SJCRH30 (cell line): ENCODE data around the gene F2RL1. TPM values are rescaled to one million over a fixed set of nuclear protein-coding genes. Genes with fewer than 3 reads are reported as not detected.
"Not testable (repeated sequence)": the region's sequence is repeated elsewhere in the genome, so short reads cannot be mapped to it uniquely, and the experiment has no call there.

Source experiments
- DNase-seq, 2 experiments: peaks; one replicate each; pipeline ENCODE4 v3.0.0-alpha.2; 2015 to 2020
- H3K27ac ChIP-seq: fragments of 250-450 bp; sonication (Bioruptor Pico); 2 replicates; pipeline ENCODE4 v1.5.1; 2020; ENCODE audit warnings: mild to moderate bottlenecking, moderate library complexity
- H3K27me3 ChIP-seq: fragments of 250-450 bp; sonication (Bioruptor Pico); 2 replicates; pipeline ENCODE4 v1.5.1; 2020; ENCODE audit warnings: mild to moderate bottlenecking, moderate library complexity
- H3K36me3 ChIP-seq: fragments of 250-450 bp; sonication (Bioruptor Pico); 2 replicates; pipeline ENCODE4 v1.5.1; 2020; ENCODE audit warnings: mild to moderate bottlenecking, moderate library complexity
- H3K4me1 ChIP-seq: fragments of 250-450 bp; sonication (Bioruptor Pico); 2 replicates; pipeline ENCODE4 v1.5.1; 2020; ENCODE audit warnings: mild to moderate bottlenecking, moderate library complexity
- H3K4me3 ChIP-seq: fragments of 250-450 bp; sonication (Bioruptor Pico); 2 replicates; pipeline ENCODE4 v1.5.1; 2020; ENCODE audit warnings: mild to moderate bottlenecking, moderate library complexity
- H3K9me3 ChIP-seq: fragments of 250-450 bp; sonication (Bioruptor Pico); replicated peaks from 2 replicates; pipeline ENCODE4 v1.5.1; 2020; ENCODE audit warnings: mild to moderate bottlenecking, moderate library complexity
- total RNA-seq: library from RNA; depleted of rRNA; stranded (reverse); fragments of >200 nt; shearing (Covaris generic); gene quantifications from 2 replicates; pipeline ENCODE4 v1.2.3, GENCODE V29; 2014

Gene F2RL1
- total RNA-seq, 1 experiment from 2014 or later, result 0.02 TPM

- Histone ChIP-seq H3K27me3 (no peaks in the 10 kb centered on the region), H3K4me3 (no peak overlapping the region), H3K4me1 (no peaks in the 10 kb centered on the region), H3K9me3 (no peaks in the 10 kb centered on the region; the same call in 1 of the 2 replicates), H3K27ac (no peak overlapping the region), H3K36me3 (no peaks in the 10 kb centered on the region)
- no peak for DNase-seq
These were observed 2.6 kb upstream of the F2RL1 start for GRCh38 chr5:76816110-76816831.

DNA sequence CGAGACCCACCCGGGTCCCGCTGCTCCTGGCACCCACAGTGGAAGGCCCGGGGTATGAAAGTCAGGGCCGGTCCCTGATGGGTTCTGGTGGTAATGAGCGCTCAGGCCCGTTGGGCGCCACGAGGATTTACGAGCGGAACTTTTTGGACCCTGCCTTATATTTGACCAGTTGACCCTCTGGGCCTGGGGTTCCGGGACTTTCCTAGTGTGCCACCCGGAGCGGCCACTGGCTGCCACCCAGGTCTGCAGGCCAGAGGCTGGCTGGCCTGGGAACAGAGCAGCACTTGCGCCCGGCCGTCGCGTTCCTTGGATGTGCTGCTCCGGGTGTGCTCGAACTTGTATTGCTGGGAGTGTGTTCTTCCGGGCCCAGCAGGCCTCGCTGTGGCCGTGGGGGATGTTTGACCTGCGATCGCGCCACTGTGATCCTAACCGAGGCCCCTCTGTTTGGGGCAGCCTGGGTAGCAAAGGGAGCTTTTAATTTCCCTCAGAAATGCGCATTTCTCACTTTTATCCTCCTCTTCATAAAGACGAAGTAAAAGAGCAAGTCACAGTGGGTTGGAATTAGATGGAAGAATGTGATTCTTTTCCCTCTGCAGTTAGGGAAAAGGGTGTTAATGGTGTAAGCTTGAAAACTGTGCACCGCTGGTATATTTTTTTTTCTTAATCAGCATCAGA is 1.2 kb downstream of the F2RL1 start:
- Histone ChIP-seq H3K27ac (no peak overlapping the region), H3K4me1 (no peaks in the 10 kb centered on the region), H3K9me3 (no peaks in the 10 kb centered on the region), H3K4me3 (no peak overlapping the region), H3K27me3 (no peaks in the 10 kb centered on the region), H3K36me3 (no peaks in the 10 kb centered on the region)
- DNase-seq, result no peak

- Histone ChIP-seq H3K27me3 (no peaks in the 10 kb centered on the region), H3K9me3 (no peaks in the 10 kb centered on the region), H3K36me3 (no peaks in the 10 kb centered on the region), H3K27ac (no peak overlapping the region), H3K4me1 (no peaks in the 10 kb centered on the region), H3K4me3 (no peak overlapping the region)
- no peak for DNase-seq
These were observed 1.7 kb downstream of the F2RL1 start for GRCh38 chr5:76820526-76820890.

DNA sequence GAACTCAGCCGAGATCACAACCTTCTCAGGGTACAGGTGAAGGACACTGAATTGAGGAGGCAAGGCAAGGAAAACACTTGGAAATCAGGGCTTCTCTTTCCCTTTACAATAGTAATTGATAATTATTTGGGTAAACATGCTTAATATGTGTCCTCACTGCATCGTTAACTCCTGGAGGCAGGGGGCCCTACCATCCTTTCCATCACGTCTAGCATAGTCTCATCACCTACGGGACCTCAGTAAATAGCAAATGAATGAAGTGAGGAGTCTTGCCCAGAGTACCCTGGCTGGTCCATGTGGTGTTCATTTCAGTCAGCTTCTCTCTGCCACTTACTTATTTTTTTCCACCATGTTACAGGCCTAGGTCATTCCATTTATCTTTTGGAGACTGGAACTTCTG is 2.3 kb downstream of the F2RL1 start:
- H3K27ac ChIP-seq, result no peak overlapping the region

DNA sequence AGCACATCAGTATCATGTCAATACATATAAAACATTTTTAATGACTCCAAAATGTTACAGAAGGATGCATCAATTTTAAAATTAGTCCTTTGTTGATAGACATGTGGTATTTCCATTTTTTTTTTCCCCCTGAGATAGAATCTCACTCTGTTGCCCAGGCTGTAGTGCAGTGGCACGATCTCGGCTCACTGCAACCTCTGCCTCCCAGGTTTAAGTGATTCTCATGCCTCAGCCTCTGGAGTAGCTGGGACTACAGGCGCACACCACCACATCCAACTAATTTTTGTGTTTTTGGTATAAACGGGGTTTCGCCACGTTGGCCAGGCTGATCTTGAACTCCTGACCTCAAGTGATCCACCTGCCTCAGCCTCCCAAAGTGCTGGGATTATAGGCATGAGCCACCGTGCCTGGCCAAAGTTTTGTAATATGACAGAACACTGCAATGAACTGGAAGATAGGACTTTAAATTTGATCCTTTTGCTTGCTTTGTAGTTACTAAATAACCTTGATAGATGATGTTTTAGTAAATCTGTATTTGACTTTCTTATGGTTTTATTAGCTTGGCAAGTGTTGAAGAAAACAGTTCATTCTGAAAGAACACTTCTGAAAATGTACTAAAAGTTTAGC is 3.4 kb downstream of the F2RL1 start:
- H3K36me3 ChIP-seq, H3K27ac ChIP-seq, H3K9me3 ChIP-seq, DNase-seq, H3K4me3 ChIP-seq, H3K27me3 ChIP-seq, H3K4me1 ChIP-seq: not testable (repeated sequence)

More for the DNA sequence above, 2.3 kb downstream of the F2RL1 start:
- H3K4me3 ChIP-seq, result no peak overlapping the region
- H3K4me1 ChIP-seq, result no peaks in the 10 kb centered on the region
- no peaks in the 10 kb centered on the region for H3K36me3 ChIP-seq
- H3K27me3 ChIP-seq, result no peaks in the 10 kb centered on the region
- H3K9me3 ChIP-seq, result no peaks in the 10 kb centered on the region
- DNase-seq, result no peak

GRCh38 chr5:76826416-76826815 is 7.6 kb downstream of the F2RL1 start:
- DNase-seq, H3K36me3 ChIP-seq, H3K4me1 ChIP-seq, H3K4me3 ChIP-seq, H3K27me3 ChIP-seq, H3K27ac ChIP-seq, H3K9me3 ChIP-seq: not testable (repeated sequence)

GRCh38 chr5:76831110-76831452 is 12.3 kb downstream of the F2RL1 start:
- DNase-seq, result peak; percentile 21 to 23
- Histone ChIP-seq H3K36me3 (no peaks in the 10 kb centered on the region), H3K9me3 (no peaks in the 10 kb centered on the region), H3K4me1 (no peaks in the 10 kb centered on the region), H3K27ac (no peak overlapping the region), H3K4me3 (no peak overlapping the region), H3K27me3 (no peaks in the 10 kb centered on the region)

GRCh38 chr5:76836181-76836580 is 17.4 kb downstream of the F2RL1 start:
- H3K4me1 ChIP-seq, result no peaks in the 10 kb centered on the region
- H3K27ac ChIP-seq, result no peak overlapping the region
- DNase-seq, result no peak

DNA sequence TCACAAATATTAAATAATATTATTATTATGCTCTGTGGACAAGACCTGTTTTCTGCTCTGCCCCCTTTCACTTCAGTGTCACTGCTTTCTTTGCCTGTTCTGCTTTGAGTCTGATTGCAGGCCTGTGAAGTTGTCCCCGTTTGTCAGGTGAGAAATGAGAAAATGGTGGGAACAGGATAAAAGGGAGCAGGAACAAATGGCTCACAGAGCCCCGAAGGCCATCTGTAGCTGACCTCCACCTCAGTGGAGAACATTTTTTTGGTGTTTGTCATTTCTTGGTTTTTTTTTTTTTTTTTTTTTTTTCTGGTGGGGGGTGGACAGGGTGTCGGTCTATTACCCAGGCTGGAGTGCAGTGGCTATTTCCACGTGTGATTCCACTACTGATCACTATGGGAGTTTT is 17.8 kb downstream of the F2RL1 start:
- no peak for DNase-seq
- H3K27ac ChIP-seq, result no peak overlapping the region
- no peaks in the 10 kb centered on the region for H3K9me3 ChIP-seq

More at GRCh38 chr5:76836181-76836580, 17.4 kb downstream of the F2RL1 start:
- no peaks in the 10 kb centered on the region for H3K36me3 ChIP-seq
- no peaks in the 10 kb centered on the region; the same call in 1 of the 2 replicates for H3K27me3 ChIP-seq
- no peaks in the 10 kb centered on the region for H3K9me3 ChIP-seq
- H3K4me3 ChIP-seq, result no peak overlapping the region

DNA sequence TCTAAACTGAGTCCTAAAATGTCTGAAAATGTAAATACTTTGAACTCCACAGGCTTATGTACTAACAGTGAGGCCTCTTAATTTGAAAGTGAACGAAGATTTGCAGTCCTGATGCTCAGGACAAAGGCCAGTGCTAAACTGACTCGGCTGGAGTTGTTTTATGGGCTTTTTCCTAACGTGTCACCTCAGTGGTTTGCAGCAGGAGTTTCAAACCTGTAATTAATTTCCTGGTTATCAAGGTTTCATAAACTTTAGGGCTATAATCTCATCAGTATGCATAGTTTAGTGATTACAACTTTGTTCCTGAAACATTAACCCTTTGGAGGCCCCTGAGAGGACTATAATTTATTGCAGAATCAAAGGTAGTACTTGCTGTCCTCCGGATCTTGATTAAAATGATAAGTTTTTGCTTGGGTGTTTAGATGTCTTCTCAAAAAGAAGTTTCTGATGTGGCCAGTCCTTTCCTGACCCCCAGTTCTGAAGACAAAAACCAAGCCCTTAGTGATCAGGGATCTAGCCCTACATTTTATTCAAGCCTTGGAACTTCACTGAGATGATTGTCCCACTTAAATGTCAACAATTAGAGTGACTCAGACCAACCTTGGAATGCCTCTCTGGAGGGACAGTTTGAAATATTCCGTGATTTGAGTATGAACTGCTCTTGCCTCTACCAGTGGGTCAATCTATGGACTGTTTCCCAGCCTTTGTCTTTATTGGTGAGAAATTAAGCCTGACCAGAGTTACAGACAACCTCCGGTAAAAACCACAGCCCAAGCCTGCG is 19.8 kb downstream of the F2RL1 start:
- H3K27ac ChIP-seq, result no peak overlapping the region
- no peaks in the 10 kb centered on the region for H3K36me3 ChIP-seq
- H3K4me1 ChIP-seq, result no peaks in the 10 kb centered on the region
- no peak for DNase-seq
- no peak overlapping the region for H3K4me3 ChIP-seq
- no peaks in the 10 kb centered on the region; the same call in 1 of the 2 replicates for H3K27me3 ChIP-seq
- no peaks in the 10 kb centered on the region for H3K9me3 ChIP-seq

More for the DNA sequence above, 17.8 kb downstream of the F2RL1 start:
- Histone ChIP-seq H3K36me3 (no peaks in the 10 kb centered on the region), H3K27me3 (no peaks in the 10 kb centered on the region; the same call in 1 of the 2 replicates), H3K4me1 (no peaks in the 10 kb centered on the region), H3K4me3 (no peak overlapping the region)

DNA sequence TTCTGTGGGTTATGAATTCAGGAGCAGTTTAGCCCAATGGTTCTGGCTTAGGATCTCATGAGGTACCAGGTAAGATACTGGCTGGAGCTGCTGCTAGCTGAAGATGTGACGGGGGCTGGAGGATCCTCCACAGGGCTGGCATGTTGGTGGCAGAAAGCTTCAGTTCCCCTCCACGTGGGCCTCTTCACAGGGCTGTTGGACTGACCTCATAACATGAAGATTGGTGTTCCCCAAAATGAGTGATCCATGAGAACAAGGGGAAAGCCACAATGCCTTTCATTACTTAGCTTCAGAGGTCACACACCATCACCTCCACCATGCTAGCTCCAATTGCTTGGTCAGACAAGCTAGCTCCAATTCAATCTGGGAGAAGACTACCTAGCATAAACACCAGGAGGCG is 22.5 kb downstream of the F2RL1 start:
- Histone ChIP-seq H3K4me3 (no peak overlapping the region), H3K9me3 (no peaks in the 10 kb centered on the region), H3K27me3 (no peaks in the 10 kb centered on the region; the same call in 1 of the 2 replicates), H3K27ac (no peak overlapping the region), H3K36me3 (no peaks in the 10 kb centered on the region), H3K4me1 (no peaks in the 10 kb centered on the region)
- no peak for DNase-seq

DNA sequence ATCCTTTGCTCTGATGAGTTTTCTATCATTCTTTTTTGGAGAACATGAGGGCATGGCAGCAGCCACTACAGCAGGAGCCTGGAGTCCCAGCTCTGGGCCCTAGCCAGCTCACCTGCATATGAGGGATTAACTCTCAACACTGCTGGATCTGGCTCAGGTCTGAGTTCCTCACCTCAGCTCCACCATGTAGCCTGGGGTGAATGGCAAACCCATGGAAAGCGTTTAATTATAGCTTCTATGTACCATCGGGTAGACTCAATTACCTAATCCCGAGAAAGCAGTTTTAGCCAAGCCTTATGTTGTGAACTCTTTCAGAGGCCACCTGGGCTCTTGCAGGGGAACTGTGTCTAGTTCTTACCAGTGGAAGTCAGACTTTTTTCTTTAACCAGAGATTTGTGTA is 27.1 kb downstream of the F2RL1 start:
- H3K36me3 ChIP-seq, result no peaks in the 10 kb centered on the region
- DNase-seq, result no peak
- no peak overlapping the region for H3K27ac ChIP-seq
- H3K4me3 ChIP-seq, result no peak overlapping the region
- H3K4me1 ChIP-seq, result no peaks in the 10 kb centered on the region
- no peaks in the 10 kb centered on the region for H3K27me3 ChIP-seq
- no peaks in the 10 kb centered on the region for H3K9me3 ChIP-seq

GRCh38 chr5:76849419-76850291 is 30.8 kb downstream of the F2RL1 start, which contains the start of gene S100Z:
Gene S100Z, plus strand, starts transcription at chr5:76850014. Its CDS starts 25,346 bp downstream, at chr5:76875360.
- H3K4me1 ChIP-seq, result no peaks in the 10 kb centered on the region
- no peak for DNase-seq
- no peak within 1 kb of the TSS for H3K27ac ChIP-seq
- H3K4me3 ChIP-seq, result no peak within 1 kb of the TSS
- no peaks in the 10 kb centered on the region for H3K27me3 ChIP-seq
- no peaks in the 10 kb centered on the region for H3K9me3 ChIP-seq
- no peaks in the 10 kb centered on the region for H3K36me3 ChIP-seq

DNA sequence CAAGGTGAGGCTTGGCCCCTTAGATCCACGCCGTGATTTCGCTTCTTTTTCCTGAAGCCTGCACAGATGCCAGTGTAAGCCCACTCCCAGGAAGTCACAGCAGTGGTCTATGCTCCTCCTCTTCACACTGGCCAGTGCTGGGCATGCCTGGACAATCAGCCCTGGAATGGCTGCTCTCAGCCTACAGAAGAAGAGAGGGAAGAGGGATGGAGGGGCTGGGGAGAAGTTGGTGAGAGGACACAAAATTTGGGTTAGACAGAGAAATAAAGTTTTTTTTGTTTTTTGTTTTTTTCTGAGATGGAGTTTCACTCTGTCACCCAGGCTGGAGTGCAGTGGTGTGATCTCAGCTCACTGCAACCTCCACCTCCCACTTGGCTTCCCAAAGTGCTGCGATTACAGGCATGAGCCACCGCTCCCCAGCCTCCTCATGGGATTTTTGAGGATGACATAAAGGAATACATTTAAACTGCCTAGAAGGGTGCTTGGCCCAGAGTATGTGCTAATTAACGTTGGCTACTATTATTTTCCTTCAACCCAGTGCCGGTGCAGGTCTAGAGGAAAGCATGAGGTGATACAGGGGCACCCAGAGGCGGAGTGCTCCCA is 31.8 kb downstream of the F2RL1 start:
- Histone ChIP-seq H3K9me3 (no peaks in the 10 kb centered on the region), H3K36me3 (no peaks in the 10 kb centered on the region), H3K27ac (no peak overlapping the region), H3K4me1 (no peaks in the 10 kb centered on the region), H3K27me3 (no peaks in the 10 kb centered on the region), H3K4me3 (no peak overlapping the region)
- DNase-seq, result no peak
